IPS-18a (cell line): ENCODE measurements around the gene NPM3.

Experiments used
- H3K27ac ChIP-seq: one replicate; pipeline ENCODE4 v1.5.1; 2013; ENCODE audit warnings: low read length
- H3K27me3 ChIP-seq: one replicate; pipeline ENCODE4 v1.6.1; 2013; ENCODE audit warnings: mild to moderate bottlenecking, low read length; ENCODE audit not compliant: control insufficient read depth, insufficient read depth
- H3K36me3 ChIP-seq: one replicate; pipeline ENCODE4 v1.6.1; 2013; ENCODE audit warnings: low read depth, low read length; ENCODE audit not compliant: control insufficient read depth
- H3K4me1 ChIP-seq: one replicate; pipeline ENCODE4 v1.6.1; 2013; ENCODE audit warnings: low read depth, low read length; ENCODE audit not compliant: control insufficient read depth
- H3K4me3 ChIP-seq: one replicate; pipeline ENCODE4 v1.5.1; 2013; ENCODE audit warnings: low read length
- H3K9ac ChIP-seq: one replicate; pipeline ENCODE4 v1.6.1; 2013; ENCODE audit warnings: mild to moderate bottlenecking, low read length, moderate library complexity
- H3K9me3 ChIP-seq: one replicate; pipeline ENCODE4 v1.6.1; 2013; ENCODE audit warnings: low read depth, low read length; ENCODE audit not compliant: control insufficient read depth

Gene NPM3, protein sequence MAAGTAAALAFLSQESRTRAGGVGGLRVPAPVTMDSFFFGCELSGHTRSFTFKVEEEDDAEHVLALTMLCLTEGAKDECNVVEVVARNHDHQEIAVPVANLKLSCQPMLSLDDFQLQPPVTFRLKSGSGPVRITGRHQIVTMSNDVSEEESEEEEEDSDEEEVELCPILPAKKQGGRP

DNA sequence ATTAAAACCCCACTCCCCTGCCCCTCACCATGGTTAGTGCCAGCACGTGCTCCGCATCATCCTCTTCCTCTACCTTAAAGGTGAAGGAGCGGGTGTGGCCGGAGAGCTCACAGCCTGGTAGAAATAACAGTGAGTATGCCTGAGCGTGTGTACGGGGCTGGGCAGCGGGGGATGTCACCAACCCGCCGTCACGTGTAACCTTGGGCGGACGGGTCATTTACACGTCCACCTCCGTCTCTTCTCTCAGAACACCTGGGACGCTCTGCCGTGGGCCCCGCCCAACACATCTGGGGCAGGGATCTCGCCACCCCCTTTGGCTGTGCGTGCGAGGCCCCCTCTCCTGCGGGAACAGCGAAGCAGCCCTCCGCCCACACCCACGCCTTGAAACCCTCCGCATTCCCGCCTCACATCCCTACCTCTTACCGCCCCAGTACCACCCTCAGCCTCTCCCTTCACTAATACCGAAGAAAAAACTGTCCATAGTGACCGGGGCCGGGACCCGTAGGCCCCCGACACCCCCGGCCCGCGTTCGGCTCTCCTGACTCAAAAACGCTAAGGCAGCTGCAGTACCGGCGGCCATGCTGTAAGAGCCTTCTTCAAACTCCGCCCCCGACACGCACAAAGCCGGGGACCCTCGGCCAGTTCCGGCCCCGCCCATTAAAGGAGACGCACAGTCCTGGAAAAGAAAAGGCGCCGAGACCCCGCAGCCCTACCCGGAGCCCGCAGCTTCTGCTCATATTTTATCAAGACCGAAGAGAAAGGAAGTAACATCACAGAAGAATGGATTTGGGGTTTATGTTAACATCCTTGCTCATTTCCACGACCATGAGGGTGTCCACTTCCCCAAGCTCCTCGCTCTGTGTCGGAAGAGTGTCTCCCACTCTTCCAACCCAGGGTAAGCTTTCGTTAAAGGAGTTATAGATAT is at the start of gene NPM3:
NPM3 (minus strand) TSS at position 636 of the 925 bp plus-strand sequence; CDS start at position 580, 56 bp downstream.
- peaks cover 19% of the 10 kb centered on the region for H3K4me1 ChIP-seq
- H3K9ac ChIP-seq: peak within 1 kb of the TSS; percentile 87
- H3K27me3 ChIP-seq: peaks cover 29% of the 10 kb centered on the region
- no peaks in the 10 kb centered on the region for H3K9me3 ChIP-seq
- peak within 1 kb of the TSS; percentile 85 for H3K4me3 ChIP-seq
- H3K27ac ChIP-seq: peak within 1 kb of the TSS; percentile 85
- H3K36me3 ChIP-seq: peaks cover 33% of the 10 kb centered on the region

DNA sequence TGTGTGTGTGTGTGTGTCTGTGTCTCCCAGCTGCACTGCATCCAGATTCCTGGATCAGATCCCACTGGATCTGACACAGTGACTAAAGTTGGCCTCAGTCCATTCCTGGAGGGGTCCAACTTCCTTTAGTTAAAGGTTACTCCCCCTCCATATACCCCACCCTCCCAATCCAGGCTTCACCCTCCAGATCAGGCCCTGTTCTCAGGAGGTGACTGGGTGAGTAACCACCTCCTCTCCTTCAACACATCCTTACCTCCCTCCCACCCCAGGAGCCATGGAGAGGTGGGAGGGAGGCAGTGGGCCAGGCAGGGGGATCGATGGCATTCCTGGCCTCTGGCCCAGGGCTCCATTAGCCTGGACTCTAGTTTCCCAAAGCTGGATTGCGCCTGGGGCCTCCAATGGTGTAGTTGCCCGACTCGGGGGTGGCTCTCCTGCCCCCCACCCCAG is 49.1 kb upstream of the NPM3 start:
- H3K9ac ChIP-seq: no peak overlapping the region
- no peaks in the 10 kb centered on the region for H3K9me3 ChIP-seq
- H3K4me3 ChIP-seq: no peak overlapping the region
- H3K27me3 ChIP-seq: no peaks in the 10 kb centered on the region
- H3K4me1 ChIP-seq: peaks cover 4% of the 10 kb centered on the region
- no peak overlapping the region for H3K27ac ChIP-seq
- no peaks in the 10 kb centered on the region for H3K36me3 ChIP-seq

DNA sequence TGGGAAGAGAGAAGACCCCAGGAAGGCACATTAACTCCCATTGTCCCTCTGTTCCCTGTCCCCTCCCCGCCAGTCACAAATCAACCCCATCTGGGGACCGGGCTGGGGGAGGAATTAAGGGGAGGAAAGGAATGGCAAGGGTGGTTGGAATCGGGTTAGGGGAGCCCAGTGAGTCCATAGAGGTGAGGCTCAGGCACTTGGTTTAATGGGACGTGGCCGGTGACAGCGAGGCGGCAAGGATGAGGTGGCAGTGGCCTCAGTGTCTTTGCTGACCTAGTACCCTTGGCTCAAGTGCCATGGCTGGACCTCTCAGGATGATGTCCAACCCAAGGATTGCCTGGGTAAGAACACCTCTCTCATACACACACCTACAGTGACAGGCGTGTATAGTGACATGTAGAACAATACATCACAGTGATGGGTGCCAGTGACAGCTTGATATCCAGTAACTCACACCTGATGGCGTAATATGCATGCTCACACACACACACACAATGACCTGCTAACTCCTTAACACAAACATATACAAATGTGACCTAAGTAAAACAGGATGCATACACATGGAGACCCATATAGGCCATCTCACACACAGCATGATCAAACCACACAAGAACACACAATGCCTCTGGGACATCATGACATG is 48.0 kb upstream of the NPM3 start:
- Histone ChIP-seq H3K9me3 (no peaks in the 10 kb centered on the region), H3K4me1 (peaks cover 4% of the 10 kb centered on the region), H3K27ac (no peak overlapping the region), H3K36me3 (no peaks in the 10 kb centered on the region), H3K27me3 (no peaks in the 10 kb centered on the region), H3K9ac (no peak overlapping the region), H3K4me3 (peak overlapping the region; percentile 44)

DNA sequence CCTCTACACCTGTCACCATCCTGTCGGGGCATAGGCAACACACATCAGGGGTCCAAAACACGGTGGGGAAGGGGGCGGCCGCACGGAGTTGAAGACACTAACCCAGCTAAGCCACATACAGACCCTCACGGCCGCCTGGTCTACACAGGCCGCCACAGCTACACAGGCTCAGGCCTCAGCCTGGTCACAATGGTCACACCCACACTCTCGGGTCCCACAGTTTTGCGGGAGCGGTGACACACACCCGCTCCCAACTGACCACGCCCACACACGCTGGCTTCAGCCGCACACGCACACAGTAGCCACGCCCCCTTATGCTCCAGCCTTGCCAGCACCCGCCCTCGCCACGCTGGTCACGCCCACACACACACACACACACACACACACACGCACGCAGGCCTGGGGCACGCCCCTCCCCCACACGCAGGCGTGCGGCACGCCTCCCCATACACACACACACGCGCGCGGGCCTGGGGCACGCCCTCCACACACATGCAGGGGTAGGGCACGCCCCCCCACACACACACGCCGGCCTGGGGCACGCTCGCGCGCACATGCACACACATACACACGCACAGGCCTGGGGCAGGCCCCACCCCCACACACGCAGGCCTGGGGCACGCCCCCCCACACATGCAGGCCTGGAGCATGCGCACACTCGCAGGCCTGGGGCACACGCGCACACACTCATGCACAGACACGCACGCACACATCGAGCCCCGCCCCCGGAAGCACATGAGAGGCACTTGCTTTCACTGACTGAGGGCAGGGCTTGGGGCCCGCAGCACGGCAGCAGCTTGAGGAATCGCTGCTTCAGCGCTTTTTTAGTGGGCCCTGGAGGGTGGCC is 47.3 kb upstream of the NPM3 start:
- Histone ChIP-seq H3K9me3 (no peaks in the 10 kb centered on the region), H3K36me3 (no peaks in the 10 kb centered on the region), H3K9ac (no peak overlapping the region), H3K4me1 (peaks cover 4% of the 10 kb centered on the region), H3K4me3 (peak overlapping the region; percentile 44), H3K27me3 (no peaks in the 10 kb centered on the region), H3K27ac (no peak overlapping the region)

DNA sequence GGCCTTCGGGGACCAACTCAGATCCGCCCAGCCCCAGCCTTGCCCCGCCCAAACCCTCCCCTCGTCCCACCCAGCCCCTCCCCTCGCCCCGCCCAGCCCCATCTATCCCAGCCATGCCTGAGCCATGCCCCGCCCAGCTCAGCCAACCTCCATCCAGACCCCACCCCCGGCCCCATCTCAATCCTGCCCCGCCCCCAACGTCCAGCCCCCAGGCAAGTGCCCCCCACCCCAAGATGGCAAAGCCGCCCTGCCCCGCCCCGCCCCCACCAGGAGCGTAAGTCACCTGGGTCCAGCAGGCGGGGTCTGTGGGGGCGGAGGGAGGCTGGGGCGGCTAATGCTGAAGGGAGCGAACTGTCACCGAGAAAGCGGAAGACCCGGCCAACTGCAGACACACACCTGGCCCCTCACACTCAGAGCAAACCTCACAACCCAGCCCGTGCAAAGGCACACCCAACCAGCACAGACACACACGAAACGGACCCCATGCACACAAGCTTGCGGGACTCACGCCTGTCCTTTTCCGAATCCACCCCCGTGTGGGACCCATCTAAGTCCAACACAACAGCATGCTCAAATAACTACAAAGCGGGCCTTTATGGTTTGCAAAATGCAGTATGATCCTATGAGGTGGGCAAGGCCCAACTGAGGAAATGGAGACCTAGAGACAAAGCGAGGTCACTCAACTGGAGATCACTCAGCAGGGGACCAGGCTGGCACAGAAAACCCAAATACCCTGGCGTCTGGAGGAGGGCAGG is 46.5 kb upstream of the NPM3 start:
- no peak overlapping the region for H3K9ac ChIP-seq
- H3K27ac ChIP-seq: no peak overlapping the region
- H3K4me3 ChIP-seq: peak overlapping the region; percentile 44

DNA sequence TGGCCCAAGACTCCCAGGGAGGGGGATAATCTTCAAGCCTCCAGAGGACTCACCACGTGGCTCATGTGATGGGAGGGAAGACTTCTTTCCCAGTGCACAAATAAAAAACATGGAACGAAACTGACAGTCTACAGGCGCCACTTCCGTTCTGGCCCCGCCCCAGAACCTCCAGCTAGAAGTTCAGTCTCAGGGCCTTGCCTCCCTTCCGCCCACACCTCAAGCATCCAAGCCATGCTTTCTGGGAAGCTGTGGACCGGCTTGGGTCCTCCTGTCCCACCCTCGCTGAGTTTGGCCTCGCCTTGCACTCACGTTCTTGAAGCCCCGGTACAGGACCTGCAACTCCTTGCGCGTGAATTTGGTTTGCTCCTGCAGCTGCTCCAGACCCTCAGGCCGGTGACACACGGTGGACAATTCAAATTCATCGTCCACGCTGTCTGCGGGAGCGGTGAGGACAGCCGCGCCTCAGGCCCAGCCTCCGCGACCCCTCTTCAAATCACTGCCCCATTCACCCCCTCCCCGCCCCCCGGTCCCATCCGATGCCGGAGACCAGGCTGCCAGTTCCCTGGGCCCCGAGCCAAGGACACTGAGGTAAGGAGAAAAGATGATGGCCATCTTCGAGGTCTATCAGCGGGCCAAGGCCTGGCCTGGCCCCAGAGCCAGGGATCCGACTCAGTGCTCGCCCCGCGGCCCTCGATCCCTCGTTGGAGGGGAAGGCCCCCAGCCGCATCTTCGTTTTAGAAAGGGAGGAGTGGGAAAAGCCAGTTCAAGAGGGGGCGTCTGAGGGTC is 45.7 kb upstream of the NPM3 start:
- Histone ChIP-seq H3K4me1 (peaks cover 4% of the 10 kb centered on the region), H3K36me3 (no peaks in the 10 kb centered on the region), H3K9ac (no peak overlapping the region), H3K27ac (no peak overlapping the region), H3K27me3 (no peaks in the 10 kb centered on the region), H3K4me3 (no peak overlapping the region), H3K9me3 (no peaks in the 10 kb centered on the region)

More for the DNA sequence above, 46.5 kb upstream of the NPM3 start:
- Histone ChIP-seq H3K36me3 (no peaks in the 10 kb centered on the region), H3K9me3 (no peaks in the 10 kb centered on the region), H3K27me3 (no peaks in the 10 kb centered on the region), H3K4me1 (peaks cover 4% of the 10 kb centered on the region)

DNA sequence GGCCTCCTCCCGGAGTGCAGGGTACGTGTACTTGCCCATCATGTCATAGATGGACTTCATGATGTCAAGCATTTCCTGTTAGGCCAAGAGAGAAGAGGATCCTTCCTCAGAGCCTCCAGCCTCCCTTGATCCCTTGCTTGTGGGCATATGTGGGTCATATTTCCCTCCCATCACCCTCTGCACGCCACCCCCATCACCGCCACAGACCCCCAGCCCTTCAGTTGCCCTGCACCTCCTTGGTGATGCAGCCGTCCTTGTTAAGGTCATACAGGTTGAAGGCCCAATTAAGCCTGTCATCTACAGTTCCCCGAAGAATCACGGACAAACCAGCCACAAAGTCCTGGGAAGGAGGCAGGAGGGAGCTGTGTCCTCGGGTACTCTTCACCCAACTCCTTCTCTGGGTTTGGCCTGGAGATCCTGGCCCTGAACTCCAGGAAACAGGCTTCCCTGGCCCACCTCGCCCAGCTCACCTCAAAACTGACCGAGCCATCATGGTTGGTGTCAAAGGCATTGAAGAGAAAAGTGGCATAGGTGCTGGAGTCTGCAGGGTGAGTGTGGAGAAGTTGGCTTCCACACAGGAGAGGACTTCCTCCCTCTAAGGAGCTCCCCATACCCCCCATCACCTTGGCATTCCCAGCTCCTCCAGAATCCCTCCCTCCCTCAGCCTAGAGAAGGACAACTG is 44.8 kb upstream of the NPM3 start:
- H3K27ac ChIP-seq: no peak overlapping the region
- H3K9me3 ChIP-seq: no peaks in the 10 kb centered on the region
- H3K9ac ChIP-seq: no peak overlapping the region
- H3K4me1 ChIP-seq: peaks cover 4% of the 10 kb centered on the region
- no peaks in the 10 kb centered on the region for H3K36me3 ChIP-seq
- H3K4me3 ChIP-seq: no peak overlapping the region
- no peaks in the 10 kb centered on the region for H3K27me3 ChIP-seq

DNA sequence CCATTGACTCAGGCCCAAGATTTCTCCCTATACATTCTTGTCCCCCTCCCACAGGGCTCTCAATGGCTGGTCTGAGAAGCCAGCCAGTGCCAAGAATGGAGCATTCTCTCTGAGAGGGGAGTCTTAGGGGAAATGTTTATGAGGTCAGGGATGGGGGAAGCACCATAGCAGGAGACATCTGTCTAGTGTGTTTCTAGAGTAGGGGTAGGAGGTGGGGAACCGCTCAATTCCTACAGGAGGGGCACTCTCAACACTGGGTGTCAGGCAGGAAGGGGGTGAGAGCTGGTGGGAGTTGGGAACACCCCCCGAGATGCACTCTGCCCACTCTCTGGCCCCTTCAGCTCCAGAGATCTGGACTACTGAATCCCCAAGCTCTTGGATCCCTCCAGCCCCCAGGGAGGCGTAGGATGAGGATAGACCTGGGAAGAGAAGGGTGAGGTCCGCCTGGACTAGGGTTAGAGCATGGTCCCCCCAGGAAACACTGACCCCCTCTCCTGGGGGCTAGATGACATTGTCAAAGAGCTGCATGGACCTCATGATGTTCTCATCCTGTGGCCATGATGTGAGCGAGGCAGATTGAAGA is 43.7 kb upstream of the NPM3 start:
- Histone ChIP-seq H3K27ac (no peak overlapping the region), H3K27me3 (no peaks in the 10 kb centered on the region), H3K9ac (no peak overlapping the region), H3K4me3 (no peak overlapping the region), H3K9me3 (no peaks in the 10 kb centered on the region), H3K4me1 (peaks cover 4% of the 10 kb centered on the region), H3K36me3 (no peaks in the 10 kb centered on the region)

DNA sequence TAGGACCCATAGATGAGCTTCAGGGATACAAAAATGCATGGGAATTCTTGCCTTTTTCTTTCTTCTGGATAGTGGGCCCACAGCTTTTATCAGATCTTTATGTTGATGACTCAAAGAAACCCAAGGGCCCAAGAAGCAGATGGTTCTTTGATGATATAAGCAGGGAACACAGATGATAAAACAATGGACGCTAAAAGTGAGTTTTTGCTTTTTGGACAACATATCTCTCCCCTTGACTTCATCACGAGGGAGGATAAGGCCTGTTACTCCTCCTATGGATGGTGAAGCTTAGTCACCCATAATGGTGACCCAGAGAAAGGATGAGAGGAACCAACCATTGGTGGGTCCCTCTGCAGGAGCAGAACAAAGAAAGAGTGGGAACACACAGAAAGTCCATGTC is 41.5 kb upstream of the NPM3 start:
- Histone ChIP-seq H3K9ac (no peak overlapping the region), H3K9me3 (no peaks in the 10 kb centered on the region), H3K4me1 (no peaks in the 10 kb centered on the region), H3K36me3 (no peaks in the 10 kb centered on the region), H3K27ac (no peak overlapping the region), H3K4me3 (no peak overlapping the region), H3K27me3 (no peaks in the 10 kb centered on the region)
